Brain microvascular endothelial cell (primary cell): ENCODE results near the gene IGSF9.

Experiments
- DNase-seq: peaks from one replicate; pipeline ENCODE4 v3.0.0-alpha.2; 2020
- H3K27ac ChIP-seq: fragments of 250-450 bp; sonication (Bioruptor Pico); 2 replicates; pipeline ENCODE4 v1.5.1; 2020; ENCODE audit warnings: mild to moderate bottlenecking, moderate library complexity
- H3K27me3 ChIP-seq: fragments of 250-450 bp; sonication (Bioruptor Pico); replicated peaks from 2 replicates; pipeline ENCODE4 v1.5.1; 2020; ENCODE audit warnings: mild to moderate bottlenecking
- H3K36me3 ChIP-seq: fragments of 250-450 bp; sonication (Bioruptor Pico); replicated peaks from 2 replicates; pipeline ENCODE4 v1.5.1; 2020; ENCODE audit warnings: mild to moderate bottlenecking
- H3K4me3 ChIP-seq: 2 replicates; pipeline ENCODE4 v1.5.1; 2011; ENCODE audit warnings: low read depth, mild to moderate bottlenecking, control low read depth, low read length, moderate library complexity
- in situ Hi-C: cut with HindIII; loops from 2 replicates; pipeline ENCODE4 v1.10.0; 2017; ENCODE audit warnings: low sequenced_read_pairs, low pct_ligation_motif_present
- TF ChIP-seq, protein P1 (sequence below): IDR thresholded peaks from 2 replicates; pipeline ENCODE4 v1.5.1; 2011; ENCODE audit warnings: low read depth, mild to moderate bottlenecking, moderate library complexity, low read length, control low read depth, inconsistent platforms; ENCODE audit errors: missing control alignments

IGSF9 gene

DNA sequence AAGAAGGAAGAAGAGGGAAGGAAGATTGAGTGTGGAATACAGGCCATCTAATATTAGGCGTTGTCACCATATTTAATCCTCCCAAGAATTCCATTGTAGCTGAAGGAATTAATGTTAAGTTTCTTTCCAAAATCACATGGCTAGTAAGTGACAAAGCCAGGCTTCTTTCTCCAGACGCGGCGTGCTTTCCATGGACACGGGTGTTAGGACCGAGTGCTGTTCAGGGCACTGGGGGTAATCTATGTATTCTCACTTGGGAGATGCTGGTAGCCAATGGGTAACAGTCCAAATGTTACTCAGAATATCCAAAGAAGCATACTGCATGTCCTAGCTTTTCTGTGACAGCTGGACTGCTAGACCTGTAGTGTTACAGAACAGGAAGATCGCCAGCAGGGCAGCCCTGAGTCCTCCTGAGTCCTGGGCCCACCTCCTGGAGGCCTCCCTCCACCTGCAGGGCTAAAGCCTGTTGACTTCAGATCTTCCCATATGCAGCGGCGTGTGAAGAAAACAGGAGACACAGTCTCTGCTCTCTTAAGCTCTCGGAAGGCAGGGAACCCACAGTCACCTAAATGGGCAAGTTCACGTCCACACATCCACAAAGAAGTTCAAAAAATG is 5.3 kb downstream of the IGSF9 start:
- Histone ChIP-seq H3K4me3 (no peak overlapping the region), H3K27me3 (peaks cover 10% of the 10 kb centered on the region), H3K36me3 (no peaks in the 10 kb centered on the region), H3K27ac (no peak overlapping the region)
- no peak for DNase-seq
- in situ Hi-C loops, result no loop called here
- TF ChIP-seq, protein P1, sequence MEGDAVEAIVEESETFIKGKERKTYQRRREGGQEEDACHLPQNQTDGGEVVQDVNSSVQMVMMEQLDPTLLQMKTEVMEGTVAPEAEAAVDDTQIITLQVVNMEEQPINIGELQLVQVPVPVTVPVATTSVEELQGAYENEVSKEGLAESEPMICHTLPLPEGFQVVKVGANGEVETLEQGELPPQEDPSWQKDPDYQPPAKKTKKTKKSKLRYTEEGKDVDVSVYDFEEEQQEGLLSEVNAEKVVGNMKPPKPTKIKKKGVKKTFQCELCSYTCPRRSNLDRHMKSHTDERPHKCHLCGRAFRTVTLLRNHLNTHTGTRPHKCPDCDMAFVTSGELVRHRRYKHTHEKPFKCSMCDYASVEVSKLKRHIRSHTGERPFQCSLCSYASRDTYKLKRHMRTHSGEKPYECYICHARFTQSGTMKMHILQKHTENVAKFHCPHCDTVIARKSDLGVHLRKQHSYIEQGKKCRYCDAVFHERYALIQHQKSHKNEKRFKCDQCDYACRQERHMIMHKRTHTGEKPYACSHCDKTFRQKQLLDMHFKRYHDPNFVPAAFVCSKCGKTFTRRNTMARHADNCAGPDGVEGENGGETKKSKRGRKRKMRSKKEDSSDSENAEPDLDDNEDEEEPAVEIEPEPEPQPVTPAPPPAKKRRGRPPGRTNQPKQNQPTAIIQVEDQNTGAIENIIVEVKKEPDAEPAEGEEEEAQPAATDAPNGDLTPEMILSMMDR, result no peak

DNA sequence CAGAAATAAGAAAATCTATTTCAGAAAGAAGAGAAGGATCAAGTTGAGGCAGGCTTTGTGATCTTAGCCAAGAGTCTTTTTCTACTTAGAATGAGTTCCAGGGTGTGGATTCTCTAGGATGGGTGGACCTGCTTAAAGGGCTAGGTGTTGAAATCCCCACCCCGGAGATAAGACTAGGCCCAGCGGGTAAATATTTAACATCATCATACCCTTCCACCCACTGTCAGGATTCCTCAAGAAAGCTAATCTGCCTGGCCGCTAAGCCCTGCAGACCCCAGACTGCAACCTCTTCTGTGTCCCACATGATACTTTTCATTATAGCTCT is 5.8 kb downstream of the IGSF9 start:
- in situ Hi-C loops, result no loop called here
- Histone ChIP-seq H3K27me3 (peaks cover 6% of the 10 kb centered on the region), H3K4me3 (no peak overlapping the region), H3K36me3 (no peaks in the 10 kb centered on the region), H3K27ac (no peak overlapping the region)
- TF ChIP-seq, protein P1, result no peak
- DNase-seq, result no peak

DNA sequence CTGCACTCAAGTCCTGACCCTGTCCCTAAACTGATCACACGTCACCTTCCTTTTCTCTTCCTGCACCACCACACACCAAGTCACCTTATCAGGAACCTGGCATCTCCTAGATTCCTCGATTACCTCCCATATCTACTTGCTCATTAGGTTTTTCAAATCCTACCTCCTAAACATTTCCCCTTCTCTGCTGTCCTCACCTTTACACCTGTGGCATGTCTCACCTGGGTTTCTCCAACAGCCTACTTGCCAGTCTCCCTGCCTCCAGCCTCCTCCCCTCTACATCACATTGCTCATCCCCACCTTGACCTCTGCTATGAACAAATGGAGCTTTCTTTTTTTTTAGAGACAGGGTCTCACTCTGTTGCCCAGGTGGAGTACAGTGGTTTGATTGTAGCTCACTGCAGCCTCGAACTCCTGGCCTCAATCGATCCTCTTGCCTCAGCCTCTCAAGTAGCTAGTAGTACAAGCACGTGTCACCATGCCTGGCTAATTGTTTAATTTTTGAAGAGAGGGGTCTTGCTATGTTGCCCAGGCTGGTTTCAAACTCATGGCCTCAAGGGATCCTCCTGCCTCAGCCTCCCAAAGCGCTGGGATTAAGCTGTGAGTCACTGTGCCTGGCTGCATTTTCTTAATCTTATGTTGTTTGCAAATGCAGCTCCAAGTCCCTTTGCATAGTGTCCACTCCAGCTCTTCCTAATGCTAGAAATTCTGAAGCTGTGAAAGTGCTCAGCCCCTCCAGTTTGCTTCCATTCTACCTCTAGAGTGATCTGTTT is 6.3 kb downstream of the IGSF9 start:
- Histone ChIP-seq H3K27ac (no peak overlapping the region), H3K27me3 (peaks cover under 1% of the 10 kb centered on the region), H3K4me3 (no peak overlapping the region), H3K36me3 (no peaks in the 10 kb centered on the region)
- in situ Hi-C loops, result no loop called here
- no peak for DNase-seq
- TF ChIP-seq, protein P1, result no peak

DNA sequence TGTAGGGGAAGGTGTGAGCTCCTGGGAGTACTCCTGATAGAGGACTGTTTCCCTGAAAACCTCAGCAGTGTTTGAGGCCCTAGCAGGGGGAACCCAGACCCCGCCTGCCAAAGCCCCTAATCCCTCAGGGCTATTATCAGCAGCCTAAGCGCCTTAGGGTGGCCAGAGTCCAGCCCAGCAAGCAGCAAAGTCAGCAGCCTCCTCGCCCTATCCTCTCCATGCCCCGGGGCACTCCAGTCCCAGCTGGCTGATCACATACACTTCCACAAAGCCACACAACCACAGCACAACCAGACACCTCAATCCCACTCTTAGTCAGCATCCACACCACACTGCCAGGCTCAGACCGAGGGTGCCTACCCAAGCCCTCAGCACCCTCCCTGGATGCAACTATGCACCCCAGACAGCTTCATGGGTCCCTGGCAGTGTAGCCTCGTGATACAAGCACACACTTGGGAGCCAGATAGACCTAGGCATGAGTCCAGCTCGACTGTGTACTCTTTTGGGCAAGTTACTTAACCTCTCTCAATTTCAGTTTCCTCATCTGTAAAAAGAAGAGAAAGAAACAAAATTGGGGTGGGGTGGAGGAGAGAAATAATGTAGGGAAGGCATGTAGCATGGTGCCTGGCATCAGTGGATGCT is 7.1 kb downstream of the IGSF9 start:
- H3K4me3 ChIP-seq, result no peak overlapping the region
- H3K27me3 ChIP-seq, result no peaks in the 10 kb centered on the region
- in situ Hi-C loops, result no loop called here
- TF ChIP-seq, protein P1, result no peak
- DNase-seq, result no peak
- no peaks in the 10 kb centered on the region for H3K36me3 ChIP-seq
- no peak overlapping the region for H3K27ac ChIP-seq

DNA sequence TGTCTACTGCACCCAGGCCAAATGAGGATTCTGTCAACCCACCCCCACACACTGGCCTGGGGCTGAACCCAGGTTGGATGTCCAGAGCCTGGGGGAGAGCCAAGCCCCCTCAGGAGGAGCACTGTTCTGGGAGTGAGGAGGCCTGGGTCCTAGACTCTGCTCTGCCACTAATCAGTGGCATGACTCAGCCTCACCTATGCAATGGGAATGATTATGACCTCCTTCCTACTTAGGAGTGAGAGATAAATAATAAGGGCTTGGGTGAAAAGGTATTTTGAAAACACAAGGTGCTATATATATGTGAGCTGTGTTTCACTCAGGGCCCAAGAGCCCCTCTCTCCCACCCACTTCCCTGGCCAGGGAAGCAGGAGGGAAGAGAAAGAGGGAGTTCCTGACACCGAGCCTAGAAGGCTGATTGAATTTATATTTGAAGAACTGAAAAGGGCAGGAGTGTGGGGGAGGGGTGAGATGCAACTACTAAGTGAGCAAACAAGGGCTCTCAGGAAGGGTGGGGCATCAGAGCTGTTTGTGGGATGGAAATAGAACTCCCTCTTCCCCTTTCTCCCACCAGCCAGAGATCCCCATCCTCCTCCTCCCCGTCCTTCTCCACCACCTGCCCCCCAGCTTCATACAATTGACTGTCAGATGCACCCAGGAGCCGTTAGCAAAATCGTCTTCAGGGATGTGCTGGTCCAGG is 8.2 kb downstream of the IGSF9 start:
- Histone ChIP-seq H3K4me3 (no peak overlapping the region), H3K27ac (no peak overlapping the region), H3K27me3 (no peaks in the 10 kb centered on the region), H3K36me3 (no peaks in the 10 kb centered on the region)
- TF ChIP-seq, protein P1, result no peak
- no peak for DNase-seq
- in situ Hi-C loops, result no loop called here
